D721Med (cell line): ENCODE results near the gene MREG.
"Not testable (repeated sequence)": the region's sequence is repeated elsewhere in the genome, so short reads cannot be mapped to it uniquely, and the experiment has no call there.

Source experiments
- DNase-seq: peaks from one replicate; pipeline ENCODE4 v3.0.0; 2011; ENCODE audit warnings: low spot score; ENCODE audit not compliant: insufficient read length
- FAIRE-seq: peaks from 2 replicates; lab custom pipeline; 2011; peaks lifted over from hg19 to GRCh38; lab: Jason Lieb, UNC
- TF ChIP-seq, protein P1 (sequence below): IDR thresholded peaks from 2 replicates; pipeline ENCODE4 v1.5.1; 2012; ENCODE audit warnings: mild to moderate bottlenecking, control low read depth; ENCODE audit not compliant: insufficient read depth; ENCODE audit errors: missing control alignments

Gene MREG

DNA sequence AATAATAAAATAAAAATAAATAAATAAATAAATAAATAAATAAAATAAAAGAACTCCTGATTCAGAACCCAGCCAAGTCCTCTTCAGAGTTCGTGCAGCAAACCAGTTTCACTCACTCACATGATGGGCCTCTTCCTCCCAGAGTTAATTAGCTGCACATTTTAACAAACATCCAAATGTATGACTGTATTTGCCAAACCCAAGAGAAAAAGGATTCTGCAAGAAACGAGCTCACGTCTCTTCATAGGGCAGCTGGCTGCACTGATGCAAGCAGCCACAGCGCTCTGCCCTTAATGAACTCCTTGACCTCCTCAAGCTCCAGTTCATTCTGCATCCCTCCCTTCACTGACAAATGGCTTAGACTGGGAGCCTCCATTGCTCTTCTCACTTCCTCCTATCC lies 55.1 kb downstream of the MREG start:
- FAIRE-seq (no peak), DNase-seq (no peak)
- TF ChIP-seq, protein P1, sequence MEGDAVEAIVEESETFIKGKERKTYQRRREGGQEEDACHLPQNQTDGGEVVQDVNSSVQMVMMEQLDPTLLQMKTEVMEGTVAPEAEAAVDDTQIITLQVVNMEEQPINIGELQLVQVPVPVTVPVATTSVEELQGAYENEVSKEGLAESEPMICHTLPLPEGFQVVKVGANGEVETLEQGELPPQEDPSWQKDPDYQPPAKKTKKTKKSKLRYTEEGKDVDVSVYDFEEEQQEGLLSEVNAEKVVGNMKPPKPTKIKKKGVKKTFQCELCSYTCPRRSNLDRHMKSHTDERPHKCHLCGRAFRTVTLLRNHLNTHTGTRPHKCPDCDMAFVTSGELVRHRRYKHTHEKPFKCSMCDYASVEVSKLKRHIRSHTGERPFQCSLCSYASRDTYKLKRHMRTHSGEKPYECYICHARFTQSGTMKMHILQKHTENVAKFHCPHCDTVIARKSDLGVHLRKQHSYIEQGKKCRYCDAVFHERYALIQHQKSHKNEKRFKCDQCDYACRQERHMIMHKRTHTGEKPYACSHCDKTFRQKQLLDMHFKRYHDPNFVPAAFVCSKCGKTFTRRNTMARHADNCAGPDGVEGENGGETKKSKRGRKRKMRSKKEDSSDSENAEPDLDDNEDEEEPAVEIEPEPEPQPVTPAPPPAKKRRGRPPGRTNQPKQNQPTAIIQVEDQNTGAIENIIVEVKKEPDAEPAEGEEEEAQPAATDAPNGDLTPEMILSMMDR, result no peak

DNA sequence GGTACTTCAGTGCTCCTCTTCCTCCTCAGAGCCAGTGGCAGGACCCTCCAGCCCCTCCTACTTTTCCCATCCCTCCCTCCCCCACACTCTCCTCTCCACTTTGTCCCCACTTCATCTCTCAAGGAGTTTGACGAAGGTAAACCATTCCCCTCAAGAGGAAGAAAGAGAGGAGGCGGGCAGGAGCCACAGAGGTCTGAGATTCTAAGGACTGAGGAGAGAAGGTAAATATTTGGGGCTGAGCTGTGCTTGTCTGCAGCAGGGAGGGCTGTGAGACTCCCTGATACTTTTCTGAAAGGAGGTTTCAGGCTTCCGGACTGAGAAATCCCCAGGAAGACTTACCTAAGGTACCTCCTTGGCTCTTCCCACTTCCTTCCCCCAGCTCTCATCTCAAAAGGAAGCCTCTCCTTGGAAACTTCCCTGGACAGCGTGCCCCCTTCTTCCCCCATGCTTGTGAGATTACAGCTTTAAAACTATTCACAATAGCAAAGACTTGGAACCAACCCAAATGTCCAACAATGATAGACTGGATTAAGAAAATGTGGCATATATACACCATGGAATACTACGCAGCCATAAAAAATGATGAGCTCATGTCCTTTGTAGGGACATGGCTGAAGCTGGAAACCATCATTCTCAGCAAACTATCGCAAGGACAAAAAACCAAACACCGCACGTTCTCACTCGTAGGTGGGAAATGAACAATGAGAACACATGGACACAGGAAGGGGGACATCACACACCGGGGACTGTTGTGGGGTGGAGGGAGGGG lies 55.8 kb downstream of the MREG start:
- FAIRE-seq, DNase-seq: not testable (repeated sequence)

DNA sequence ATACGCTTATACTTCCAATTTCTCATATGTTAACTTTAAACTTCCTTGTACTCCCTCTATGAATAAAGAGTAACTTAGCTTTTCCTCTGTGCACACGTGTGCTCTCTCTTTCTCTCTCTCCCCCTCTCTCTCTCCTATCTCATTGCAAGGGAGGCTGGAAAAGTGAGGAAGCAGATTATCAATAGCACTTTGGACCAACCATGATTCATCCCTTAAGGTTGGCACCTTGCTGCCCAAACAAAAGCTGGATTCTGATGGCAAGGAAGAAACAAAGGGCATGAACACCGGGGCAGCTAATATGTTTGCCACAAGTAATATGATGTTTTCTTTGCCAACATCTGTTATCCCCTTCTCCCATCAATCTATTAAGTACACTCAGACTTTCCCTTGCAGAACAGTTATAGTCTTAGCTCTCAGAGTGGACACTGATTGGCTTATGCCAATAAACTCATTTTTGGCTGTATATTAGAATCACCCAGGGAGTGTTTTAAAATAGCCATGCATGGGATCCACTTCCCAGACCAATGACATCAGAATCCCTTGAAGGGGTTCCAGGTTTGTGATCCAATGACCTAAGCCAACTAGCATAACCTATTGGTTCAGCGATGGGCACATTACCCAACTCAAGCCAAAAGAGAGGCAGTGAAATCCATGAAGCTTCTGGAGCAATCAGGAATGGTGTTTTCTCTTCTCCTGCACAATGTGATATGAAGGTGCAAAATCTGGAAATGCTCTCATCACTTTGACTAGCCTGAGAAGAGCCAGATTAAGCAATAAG lies 60.3 kb downstream of the MREG start:
- TF ChIP-seq, protein P1, result no peak
- FAIRE-seq (no peak), DNase-seq (no peak)

DNA sequence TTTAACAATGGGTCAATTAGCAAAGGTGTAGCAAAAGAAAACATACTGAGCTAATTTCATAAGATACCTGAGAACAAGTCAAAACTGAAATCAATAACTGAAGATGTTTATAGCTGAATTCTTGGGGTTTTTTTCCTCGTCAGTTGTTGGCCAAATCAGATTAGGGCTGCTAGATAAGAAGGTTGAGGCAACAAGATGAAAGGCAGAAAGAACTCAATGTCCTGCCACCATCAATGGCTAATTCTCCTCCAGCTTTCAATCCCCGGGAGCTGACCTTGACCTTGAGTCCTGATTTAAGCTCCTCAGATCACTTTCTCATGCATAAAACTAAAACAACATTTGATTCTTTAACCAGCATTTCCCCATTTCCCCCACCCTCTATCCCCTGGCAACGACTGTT lies 61.8 kb downstream of the MREG start:
- DNase-seq (no peak), FAIRE-seq (no peak)
- TF ChIP-seq, protein P1, result no peak

DNA sequence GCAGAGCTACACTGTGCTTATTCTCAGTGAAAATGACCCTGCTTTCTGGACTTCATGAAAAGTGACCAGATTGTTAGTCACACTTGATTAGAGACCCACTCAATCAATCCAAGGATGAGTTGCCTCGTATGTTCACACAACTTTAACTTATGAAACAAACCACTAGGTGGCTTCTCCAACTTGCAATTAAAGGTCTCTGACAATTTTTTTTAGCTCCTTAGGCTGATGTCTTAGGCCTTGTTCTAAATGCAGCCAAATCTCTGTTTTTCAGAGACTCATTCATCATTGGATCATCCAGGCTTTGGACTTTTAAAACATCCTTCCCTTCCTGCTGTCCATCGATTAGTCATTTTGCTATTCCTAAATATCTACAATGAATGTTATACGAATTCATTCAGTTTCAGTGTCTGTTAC lies 63.4 kb downstream of the MREG start:
- peak; percentile 58 for FAIRE-seq
- no peak for DNase-seq

DNA sequence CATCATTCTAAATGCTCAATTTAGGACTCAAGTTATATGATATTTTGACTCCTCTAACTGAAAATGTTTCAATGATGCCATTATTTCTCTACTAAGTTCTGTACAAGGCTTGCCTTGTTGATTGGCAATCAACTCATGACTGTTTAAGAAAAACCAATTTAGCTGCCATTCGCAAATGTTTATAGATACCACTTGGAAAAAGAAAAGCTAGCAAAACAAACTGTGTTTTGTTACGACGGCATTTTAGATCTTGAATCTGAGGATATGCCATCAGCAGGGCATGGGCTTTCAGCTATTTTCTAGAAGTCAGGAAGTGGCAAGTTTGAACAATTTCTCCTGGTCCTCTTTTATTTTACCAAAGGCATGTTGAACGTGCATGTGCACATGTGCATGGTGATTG lies 65.3 kb downstream of the MREG start:
- DNase-seq, result no peak
- TF ChIP-seq, protein P1, result no peak
- no peak for FAIRE-seq

More for the DNA sequence above, 63.4 kb downstream of the MREG start:
- TF ChIP-seq, protein P1, result peak; percentile 54

DNA sequence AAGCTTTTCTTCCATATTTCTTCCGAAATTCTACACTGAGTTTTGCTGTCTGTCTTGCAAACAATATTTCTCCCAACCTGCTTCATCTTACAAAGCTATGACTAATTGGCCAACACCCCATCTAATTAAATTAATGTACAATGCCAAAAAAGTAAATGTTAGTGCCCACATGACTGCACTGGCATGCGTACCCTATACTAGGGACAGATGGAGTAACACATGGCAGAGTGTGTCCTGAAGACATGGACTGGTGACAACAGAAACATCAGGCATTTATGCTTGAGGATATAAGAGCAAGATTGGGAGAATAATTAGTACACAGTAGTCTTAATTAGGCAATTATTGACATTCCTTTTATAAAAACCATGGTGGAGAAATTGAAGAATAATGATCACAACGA lies 66.8 kb downstream of the MREG start:
- TF ChIP-seq, protein P1, result no peak
- FAIRE-seq (no peak), DNase-seq (no peak)
